ENCODE data around the gene TMCO4.

Gene TMCO4

DNA sequence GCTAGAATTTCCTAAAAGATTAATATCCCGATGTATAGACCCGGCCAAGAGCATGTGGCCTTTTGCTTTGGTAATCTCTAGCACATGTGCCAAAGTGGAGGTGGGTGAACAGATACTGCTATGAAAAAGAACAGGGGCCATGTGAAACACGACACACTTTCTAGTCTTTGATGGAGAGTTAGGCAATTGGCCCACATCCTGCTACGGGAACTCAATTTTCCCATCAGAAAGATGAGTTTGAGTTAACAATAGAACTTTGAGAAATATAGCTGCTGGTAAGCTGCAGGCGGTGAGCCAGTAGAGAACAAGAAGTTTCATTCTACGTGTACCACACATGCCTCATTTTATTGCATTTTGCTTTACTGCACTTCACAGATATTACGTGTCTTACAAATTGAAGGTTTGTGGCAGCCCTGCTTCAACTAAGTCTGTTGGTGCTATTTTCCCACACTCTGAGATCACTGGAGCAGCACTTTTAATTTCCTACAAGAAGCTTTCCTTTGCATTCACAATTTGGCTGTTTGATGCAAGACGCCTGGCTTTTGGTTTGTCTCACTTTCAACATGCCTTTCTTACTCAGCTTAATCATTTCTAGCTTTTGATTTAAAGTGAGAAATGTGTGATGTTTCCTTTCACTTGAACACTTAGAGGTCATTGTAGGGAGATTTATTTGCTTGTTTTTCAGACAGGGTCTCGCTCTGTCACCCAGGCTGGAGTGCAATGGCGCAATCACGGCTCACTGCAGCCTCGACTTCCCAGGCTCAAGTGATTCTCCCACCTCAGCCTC is 88.7 kb downstream of the TMCO4 start:
- DNase-seq: peak; percentile 64

DNA sequence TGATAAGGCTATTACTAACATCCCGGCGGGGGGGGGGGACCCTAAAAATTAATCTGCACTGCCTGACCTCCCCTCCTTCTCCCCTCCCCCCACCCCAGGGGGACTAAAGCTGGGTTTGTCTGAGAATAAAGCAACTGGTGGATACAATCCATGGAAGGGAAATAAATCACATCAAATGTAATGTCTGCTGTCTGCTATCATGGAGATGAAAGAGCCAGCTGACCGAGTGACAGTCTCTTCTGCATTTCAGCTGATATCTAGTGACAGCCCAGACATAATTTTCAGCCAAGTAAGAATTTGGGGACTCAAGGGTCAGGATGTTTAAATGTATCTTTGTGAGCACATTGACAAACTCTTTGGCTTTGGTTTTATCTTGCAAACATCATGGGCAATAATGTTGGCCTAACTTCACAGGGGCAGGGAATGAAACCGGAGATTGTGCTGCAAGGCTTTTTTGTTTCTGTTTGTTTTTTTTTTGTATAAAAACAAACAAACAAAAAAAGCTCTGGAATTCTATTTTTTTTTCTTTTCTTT is 90.4 kb downstream of the TMCO4 start:
- DNase-seq: no peak

DNA sequence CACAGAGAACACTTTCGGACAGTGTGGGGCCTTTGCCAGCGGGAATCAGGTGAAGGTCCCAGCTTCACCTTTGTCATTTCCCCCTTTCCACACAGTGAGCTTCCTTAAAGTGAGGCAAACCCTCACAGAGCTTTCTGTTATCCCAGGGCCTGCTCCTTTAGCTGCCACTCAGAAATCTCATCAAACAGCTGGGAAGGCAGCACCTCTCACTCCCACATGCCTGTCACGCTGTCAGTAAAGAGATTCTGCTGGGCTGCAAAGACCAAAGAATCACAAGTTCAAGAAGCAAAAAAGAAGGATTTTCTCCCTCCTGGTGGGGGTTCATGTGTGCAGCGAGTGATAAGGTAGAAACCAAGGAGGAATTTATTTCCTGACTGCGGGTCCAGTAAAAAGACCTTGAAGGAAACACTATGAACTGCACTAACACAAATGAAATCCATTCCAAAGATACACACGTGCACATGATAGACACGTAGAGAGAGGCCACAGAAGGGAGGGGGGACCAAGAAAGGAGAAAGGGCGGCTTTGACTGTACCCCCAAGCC is 91.1 kb downstream of the TMCO4 start:
- DNase-seq: no peak

DNA sequence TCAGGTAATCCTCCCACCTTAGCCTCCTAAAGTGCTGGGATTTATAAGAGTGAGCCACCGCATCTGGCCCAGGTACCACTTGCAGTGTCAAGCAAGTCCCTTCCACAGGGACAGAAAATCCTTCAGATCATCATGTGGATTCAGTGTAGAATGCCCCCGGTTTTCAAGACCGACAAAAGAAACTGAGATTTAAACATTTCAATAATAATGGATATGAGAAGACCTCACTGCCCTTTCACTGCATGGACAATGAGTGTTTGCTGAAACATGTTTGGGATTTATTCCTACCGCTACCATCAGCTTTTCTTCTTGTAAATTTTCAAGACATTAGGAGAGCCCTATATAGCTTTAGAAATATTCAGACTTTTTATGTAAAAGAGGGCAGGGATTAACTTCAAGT is 93.6 kb downstream of the TMCO4 start:
- DNase-seq: no peak

DNA sequence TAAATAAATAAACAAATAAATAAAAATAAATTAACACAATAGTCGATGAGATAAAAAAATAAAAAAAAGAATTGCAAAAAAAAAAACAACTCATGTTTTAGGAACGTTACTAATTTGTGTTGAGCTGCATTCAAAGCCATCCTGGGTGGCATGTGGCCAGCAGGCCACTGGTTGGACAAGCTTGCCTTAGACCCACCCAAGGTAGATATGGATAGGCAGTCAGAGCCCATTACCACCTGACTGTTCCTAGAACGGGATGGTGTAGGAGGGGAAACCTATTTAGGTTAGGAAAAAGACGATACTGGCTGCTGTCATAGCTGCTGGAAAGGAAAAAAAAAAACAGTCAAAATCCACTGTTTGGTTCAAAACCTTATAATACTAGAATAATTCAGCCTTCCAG is 94.3 kb downstream of the TMCO4 start:
- no peak for DNase-seq

DNA sequence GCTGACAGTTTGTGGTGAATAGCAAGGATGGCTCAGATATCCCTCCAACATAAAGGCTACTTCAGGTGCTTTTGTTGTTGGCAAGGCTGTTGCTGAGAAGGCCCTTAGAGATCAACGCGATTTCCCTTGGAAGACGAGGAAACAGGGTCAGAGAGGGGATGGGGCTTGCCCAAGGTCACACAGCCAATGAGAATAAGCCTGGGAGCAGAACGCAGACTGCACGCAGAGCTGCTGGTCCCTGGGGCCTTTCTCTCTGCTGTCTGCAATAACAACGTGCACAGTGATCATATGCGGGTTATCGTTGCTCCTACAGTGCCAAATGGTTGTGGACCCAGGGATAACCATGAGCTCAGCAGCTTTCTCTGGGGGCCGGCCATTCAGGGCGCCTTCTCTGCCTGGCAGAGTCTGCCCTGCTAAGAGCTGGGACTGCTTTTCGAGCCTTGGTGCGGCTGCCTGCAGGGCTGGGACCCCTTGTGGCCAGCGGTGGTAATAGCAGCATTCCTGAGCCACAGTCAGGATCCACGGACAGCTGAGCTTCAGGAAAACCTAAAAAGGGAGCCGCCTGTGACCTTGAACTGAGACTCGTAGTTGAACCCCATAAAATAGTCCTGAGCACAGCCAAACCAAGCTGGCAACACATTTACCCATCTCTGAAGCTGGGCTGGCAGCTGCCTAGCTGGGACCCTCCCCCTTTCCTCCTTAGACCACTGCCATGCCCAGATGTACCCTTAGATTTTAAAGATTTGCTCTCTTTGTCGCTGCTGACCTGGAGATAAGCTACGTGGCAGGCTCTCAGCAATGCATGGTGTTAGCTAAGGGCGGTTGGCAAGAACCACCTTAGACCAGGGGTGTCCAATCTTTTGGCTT is 95.2 kb downstream of the TMCO4 start:
- DNase-seq: peak; percentile 70

DNA sequence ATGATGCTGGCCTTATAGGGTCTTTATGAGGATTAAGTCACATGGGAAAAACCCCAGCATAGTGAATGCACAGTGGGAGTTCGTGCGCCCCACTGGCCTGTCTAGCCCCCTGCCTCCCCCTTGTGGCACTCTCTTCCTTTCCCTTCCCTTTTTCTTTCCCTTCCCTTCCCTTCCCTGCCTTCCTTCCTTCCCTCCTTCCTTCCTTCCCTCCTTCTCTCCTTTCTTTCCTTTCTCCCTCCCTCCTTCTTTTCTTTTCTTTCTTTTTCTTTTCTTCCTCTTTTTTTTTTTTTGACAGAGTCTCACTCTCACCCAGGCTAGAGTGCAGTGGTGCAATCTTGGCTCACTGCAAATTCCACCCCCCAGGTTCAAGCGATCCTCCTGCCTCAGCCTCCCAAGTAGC is 96.4 kb downstream of the TMCO4 start:
- DNase-seq: no peak

DNA sequence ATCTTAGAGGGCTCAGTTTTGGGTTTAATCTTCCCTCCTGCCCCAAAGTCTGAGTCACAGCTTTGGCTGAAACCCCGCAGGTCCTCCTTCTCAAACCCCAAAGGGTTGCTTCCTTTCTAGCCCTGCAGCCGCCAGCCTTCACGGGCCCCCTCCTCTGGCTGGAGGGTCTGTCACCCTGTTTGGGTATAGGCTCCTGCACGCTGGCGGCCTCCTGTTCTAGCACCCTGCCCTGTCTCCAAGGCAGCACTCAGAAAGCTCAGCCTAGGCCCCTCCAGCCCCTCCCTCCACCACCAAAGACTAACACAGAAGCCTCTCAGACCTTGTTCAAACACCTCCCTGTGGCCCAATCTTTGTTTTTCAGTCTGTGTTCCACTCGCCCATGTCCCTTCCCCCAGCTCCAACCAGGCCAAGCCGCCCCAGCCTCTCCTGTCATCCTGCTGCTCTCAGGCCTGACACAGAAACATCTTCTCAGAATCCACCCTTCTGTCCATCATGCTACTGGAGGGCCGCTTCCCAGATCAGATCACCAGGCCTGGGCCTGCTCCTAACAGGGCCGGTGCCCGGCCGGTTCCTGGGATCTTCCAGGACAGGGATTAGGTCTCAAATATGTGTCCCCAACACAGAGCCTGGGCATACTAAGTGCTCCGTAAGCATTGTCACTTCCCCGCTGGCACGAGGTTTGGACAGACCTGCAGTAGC is 99.5 kb downstream of the TMCO4 start:
- DNase-seq: no peak

DNA sequence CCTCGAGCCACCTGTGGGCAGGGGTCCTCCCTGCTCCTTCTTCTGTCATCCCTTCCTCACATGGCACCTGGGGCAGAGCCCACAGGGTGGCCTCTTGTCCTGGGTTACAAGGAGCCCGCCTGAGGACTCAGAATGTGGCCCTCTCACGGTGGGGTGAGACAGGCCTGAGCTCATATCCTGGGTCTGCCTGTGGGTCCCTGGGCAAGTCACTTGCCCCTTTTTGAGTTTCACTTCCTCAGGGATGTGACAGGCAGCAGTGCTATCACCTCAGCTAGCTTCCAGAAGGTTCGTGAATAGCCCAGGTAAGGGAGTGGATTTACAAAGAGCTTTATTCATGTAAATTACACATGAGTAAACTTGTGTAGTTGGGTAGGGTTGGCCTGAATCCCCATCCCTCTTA is 101.5 kb downstream of the TMCO4 start:
- DNase-seq: no peak

DNA sequence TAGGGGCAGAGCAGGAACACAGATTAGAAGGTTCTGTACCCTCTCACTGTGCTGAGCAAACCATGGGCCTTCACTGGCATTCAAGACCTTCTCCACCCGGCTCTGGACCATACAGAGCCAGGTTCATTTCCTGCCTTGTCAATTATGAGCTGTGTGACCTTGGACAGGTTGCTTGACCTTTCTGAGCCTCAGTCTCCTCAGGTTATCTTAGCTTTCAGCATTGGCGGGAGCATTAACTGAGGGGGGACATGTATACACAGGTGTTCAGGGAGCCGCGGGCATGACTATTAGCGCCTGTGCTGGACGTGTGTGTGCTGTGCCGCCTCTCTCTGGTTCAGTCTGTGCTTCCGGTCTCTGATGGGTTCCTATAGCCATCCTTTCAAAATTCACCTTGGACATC is 102.9 kb downstream of the TMCO4 start:
- no peak for DNase-seq

DNA sequence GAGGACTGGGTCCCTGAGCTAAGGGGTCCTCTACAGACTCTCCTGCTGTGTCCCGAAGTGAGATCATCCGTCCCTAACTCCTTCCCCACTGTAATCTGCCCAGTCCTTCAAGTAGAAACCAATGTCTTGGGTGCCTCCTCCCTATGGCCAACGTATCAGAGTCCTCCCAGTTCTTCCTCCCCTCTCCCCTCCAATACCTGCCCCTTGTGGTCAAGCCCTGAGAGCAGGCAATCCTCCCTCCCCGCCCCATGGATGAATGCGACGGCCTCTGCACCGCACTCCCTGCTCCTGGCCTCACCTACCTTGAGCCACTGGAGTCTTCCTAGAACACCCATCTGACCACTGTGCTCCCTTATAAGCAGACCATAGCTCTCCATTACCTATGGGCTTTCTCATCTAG is 103.9 kb downstream of the TMCO4 start:
- DNase-seq: no peak

DNA sequence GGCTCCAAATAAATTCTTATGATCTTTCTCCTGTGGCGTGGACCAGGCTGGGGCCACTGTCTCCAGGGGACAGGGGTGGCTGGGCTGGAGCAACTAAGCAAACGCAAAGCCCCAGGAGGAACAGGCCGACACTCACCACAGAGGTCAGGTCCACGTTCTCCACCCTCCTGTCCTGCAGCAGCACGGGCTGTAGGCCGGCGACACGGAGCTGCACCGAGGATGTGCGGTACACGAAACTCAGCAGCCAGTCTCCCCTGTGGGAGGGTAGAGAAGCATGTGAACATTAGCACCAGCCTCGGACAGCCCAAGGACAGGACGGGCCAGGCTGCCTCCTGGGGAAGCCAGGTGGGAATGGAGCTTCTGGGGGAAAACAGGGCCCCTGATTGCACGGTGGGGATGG is 105.4 kb downstream of the TMCO4 start:
- DNase-seq: no peak

DNA sequence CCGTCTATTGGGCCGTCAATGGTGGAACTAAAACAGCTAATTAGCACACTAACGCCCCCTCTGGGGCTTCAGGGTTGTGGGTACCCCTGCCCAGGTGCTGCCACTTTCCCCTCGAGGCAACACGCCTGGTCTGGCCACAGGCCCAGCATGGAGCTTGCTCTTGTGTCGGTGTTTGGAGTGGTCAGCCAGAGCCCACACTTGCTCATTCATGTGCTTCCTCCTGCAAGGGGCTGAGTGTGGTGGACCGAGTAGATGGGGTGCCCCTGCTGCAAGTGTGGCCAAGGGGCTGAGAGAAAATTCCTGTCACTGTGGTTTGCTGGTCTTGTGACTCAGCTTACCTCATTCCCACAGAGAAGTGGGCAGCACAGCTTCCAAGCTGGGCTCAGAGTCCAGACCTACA is 109.4 kb downstream of the TMCO4 start:
- DNase-seq: no peak

DNA sequence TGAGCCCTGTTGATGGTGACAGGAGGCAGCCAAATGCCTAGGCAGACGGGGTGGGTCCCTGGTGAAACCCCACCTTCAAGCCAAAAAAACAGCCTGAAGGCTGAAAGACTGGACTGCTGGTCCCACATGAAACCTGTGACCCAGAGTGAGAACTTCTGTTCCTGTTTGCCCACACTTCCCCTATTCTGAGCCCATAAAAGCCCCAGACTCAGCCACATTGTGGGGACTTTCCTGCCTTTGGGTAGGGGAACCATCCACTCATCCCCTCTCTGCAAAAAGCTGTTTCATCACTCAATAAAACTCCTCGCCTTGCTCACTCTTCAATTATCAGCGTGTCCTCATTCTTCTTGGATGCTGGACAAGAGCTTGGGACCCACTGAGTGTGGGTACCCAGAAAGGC is 109.9 kb downstream of the TMCO4 start:
- no peak for DNase-seq

DNA sequence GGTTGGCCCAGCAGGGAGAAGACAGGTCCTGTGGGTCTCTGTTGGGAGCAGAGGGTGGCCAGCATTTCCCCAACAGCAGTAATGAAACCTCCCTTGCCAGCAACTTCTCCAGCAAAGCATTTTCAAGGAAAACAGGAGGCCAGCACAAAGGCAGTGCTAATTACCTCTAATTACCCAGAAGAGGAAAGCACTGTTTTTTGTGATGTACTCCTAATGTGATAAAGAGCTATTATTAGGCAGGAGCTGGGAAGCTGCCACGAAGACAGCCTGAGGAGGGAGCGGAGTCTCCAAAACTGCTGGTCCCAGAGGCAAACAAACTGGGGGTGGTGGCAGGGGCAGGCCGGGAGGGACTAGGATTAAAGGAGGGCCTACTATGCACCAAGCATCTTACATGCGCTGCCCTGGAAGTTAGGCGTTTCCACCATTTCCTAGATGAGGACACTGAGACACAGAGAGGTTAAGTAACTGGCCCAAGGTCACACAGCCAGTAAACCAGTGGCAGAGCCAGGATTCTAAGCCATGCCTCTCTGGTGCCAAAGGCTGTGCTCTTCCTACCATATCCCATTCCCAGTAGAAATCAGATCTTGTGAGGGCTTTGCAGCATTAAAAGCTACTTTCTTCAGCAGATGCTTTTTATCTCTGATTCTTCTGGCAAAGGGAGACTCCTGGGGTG is 110.5 kb downstream of the TMCO4 start:
- DNase-seq: no peak

DNA sequence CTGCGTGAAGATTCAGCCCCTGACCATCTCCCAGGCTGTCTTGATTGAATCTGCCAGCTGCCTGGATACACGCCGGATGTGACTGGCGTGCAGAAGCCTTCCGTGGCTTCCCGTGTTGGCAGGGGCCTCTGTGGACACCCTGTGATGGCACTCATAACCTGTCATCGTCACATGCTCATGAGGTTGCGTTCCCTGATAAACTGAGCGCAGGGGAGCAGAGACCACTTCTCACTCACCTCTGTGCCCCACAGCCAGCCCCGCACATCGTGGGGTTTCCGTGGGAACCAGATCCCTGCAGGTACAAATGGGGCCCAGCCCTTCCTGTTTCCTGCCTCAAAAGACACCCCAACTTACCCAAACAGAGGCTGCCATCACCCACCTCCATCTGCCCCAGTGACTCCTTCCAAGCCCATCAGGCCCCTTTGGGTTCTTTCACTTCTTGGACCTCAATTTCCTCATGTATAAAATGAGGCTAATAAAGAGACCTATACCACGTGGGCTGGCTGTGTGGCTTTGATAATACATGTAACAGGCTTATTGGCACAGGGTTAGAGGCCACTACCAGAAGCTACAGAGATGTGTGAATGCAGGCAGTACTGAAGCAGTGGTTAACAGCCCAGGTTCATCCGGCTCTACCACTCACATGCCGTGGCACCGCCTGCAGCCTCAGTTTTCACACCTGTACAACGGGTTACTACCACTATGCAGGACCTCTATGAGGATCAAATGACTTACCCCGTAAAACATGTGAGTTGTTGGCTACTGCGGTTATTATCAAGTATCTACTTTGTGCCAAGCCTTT is 111.5 kb downstream of the TMCO4 start:
- peak; percentile 39 for DNase-seq

DNA sequence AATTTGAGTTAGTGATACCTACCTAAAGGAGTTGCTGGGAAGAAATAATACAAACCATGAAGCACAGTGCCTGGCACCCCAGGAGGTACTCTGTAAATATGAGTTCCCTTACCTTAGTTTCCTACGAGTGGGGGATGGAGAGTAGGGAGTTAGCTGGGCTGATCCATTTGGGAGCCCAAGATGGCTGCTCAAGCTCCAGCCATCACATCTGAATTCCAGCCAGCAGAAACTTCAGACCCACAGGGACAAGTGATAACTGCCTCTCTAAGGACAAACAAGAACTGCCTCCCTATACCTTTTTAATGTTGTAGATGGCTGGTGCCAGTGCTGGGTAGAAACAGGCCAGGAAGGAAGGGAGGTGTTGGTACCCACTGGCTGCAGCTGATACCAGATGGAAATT is 112.3 kb downstream of the TMCO4 start:
- no peak for DNase-seq

DNA sequence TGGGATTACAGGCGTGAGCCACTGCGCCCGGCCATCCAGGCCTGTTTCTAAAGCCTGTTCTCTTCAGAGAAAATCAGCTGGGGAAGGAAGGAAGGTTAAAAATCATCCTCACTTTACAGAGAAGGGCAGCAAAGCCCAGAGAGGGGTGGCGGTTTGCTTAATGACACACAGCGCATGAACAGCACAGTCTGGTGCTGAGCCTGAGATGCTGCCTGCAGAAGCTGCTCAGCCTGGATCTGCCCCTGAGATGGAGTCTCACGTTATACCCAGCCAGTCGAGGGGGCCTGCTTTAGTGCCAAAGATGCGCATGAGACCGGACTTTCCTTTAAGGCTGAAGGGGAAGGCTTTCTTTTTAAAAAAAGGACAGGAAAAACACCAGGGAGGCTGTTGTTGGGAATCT is 113.7 kb downstream of the TMCO4 start:
- no peak for DNase-seq

DNA sequence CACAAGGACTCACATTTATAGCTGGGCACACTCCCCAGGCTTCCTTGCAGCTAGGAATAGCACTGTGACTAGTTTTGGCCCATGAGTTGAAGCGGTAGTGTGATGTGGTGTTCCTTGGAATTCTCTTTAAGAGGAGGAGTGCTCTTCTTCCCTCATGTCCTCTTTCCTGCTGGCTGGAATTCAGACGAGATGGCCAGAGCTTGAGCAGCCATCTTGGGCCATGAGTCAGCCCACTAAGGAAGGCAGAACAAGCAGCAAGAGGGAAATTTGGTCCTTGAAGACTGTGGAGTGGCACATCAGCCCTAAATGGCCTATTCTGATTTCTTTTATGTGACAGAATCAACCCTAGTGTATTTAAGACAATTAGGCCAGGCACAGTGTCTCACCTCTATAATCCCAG is 115.0 kb downstream of the TMCO4 start:
- DNase-seq: no peak

DNA sequence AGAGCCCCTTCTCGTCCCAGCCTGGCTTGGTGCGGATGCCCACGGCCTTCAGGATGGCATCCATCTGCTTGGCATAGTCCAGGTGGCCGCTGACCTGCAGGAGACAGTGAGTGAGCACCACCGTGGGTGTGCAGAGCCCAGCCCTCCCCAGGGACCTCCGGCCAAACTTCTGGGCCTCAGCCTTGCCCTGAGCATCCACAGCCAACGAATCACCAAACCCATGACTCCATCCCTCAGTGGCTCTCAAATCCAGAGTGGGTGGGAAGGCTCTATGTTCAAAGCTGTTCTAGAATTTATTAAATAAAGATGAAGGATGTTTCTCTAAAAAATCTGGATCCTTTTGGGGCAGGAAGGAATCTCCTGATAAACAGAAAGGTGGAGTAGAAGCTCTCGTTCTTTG is 116.4 kb downstream of the TMCO4 start:
- no peak for DNase-seq

DNA sequence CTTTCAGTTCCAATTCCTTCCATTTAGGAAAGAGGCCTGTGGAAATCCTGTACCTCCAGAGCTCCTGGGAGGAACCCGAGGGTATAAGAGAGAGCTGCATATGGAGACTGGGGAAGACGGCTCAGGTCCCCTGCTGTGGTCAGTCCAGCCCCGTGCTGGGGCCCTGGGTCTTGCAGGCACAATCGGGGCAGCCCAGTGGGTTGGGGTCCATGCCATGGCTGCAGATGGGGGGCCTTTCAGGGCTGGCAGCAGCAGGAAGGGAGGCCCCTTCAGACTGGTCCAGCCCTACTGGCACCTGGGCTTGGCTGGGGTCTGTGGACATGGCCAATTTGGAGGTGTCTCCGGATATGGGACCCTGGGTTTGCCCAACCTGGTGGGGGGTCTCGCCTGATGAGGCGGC is 116.8 kb downstream of the TMCO4 start:
- DNase-seq: no peak

DNA sequence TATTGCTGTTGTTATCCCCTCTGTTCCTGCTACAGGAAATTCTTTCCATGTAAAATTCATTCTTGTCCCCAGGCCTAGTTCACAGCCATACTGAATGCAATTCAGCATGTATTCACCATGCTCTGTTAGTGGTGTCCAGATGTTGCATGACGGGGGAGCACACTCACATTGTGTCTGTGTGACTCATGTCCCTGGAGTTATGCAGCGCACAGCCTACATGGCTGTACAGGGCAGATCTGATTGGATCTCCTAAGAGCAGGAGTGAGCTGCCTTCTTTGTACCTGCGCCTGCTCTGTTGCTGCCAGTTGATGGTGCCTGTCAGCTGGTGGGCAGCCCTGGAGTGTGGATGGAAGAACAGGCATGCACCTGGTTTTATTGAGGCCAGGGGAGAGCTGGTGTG is 117.5 kb downstream of the TMCO4 start:
- no peak for DNase-seq
